ACC112 (cell line): ENCODE results near the gene BRAT1.
"Not testable (repeated sequence)": the region's sequence is repeated elsewhere in the genome, so short reads cannot be mapped to it uniquely, and the experiment has no call there.

Experiments used
- H2AFZ ChIP-seq: fragments of 200-600 bp; sonication (generic); one replicate; pipeline ENCODE4 v1.6.0; 2017; ENCODE audit warnings: antibody characterized with exemption, low read length; ENCODE audit not compliant: unreplicated experiment
- H3K27ac ChIP-seq: fragments of 200-600 bp; sonication (generic); 2 replicates; pipeline ENCODE4 v1.5.1; 2014; ENCODE audit warnings: low read depth, mild to moderate bottlenecking, antibody characterized with exemption, low read length, moderate library complexity
- H3K27me3 ChIP-seq: fragments of 200-600 bp; sonication (generic); 2 replicates; pipeline ENCODE4 v1.6.1; 2014; ENCODE audit warnings: mild to moderate bottlenecking, antibody characterized with exemption, low read length, moderate library complexity, mixed read lengths; ENCODE audit not compliant: insufficient read depth
- H3K36me3 ChIP-seq: fragments of 200-600 bp; sonication (generic); 2 replicates; pipeline ENCODE4 v1.6.1; 2016; ENCODE audit warnings: mild to moderate bottlenecking, antibody characterized with exemption, low read length, moderate library complexity, mixed read lengths; ENCODE audit not compliant: insufficient read depth
- H3K4me1 ChIP-seq: fragments of 200-600 bp; sonication (generic); one replicate; pipeline ENCODE4 v1.6.1; 2016; ENCODE audit warnings: low read length, mixed read lengths; ENCODE audit not compliant: insufficient read depth, unreplicated experiment, control insufficient read depth
- H3K4me3 ChIP-seq: fragments of 200-600 bp; sonication (generic); 2 replicates; pipeline ENCODE4 v1.5.1; 2014; ENCODE audit warnings: mild to moderate bottlenecking, low read depth, low read length
- H3K79me2 ChIP-seq: fragments of 200-600 bp; sonication (generic); one replicate; pipeline ENCODE4 v1.6.0; 2016; ENCODE audit warnings: low read length; ENCODE audit not compliant: control insufficient read depth, unreplicated experiment, insufficient read depth

The BRAT1 gene

GRCh38 chr7:2571409-2571808 is 16.1 kb upstream of the BRAT1 start:
- Histone ChIP-seq H3K27ac (no peak overlapping the region), H3K27me3 (no peaks in the 10 kb centered on the region), H3K36me3 (no peaks in the 10 kb centered on the region), H3K4me1 (peaks cover 3% of the 10 kb centered on the region), H3K4me3 (no peak overlapping the region), H3K79me2 (no peaks in the 10 kb centered on the region), H2AFZ (no peak overlapping the region)

GRCh38 chr7:2570021-2570420 is 14.7 kb upstream of the BRAT1 start:
- no peak overlapping the region for H2AFZ ChIP-seq
- H3K4me3 ChIP-seq: no peak overlapping the region
- no peaks in the 10 kb centered on the region for H3K36me3 ChIP-seq
- no peaks in the 10 kb centered on the region for H3K79me2 ChIP-seq
- H3K27me3 ChIP-seq: no peaks in the 10 kb centered on the region
- no peak overlapping the region for H3K27ac ChIP-seq
- peaks cover 3% of the 10 kb centered on the region for H3K4me1 ChIP-seq

GRCh38 chr7:2569421-2569820 is 14.1 kb upstream of the BRAT1 start:
- peaks cover 3% of the 10 kb centered on the region for H3K4me1 ChIP-seq
- H3K27me3 ChIP-seq: no peaks in the 10 kb centered on the region

GRCh38 chr7:2568521-2569223 is 13.3 kb upstream of the BRAT1 start:
- H3K36me3 ChIP-seq: no peaks in the 10 kb centered on the region

More at GRCh38 chr7:2569421-2569820, 14.1 kb upstream of the BRAT1 start:
- H3K79me2 ChIP-seq: no peaks in the 10 kb centered on the region
- H2AFZ ChIP-seq: no peak overlapping the region
- no peak overlapping the region for H3K27ac ChIP-seq
- H3K36me3 ChIP-seq: no peaks in the 10 kb centered on the region
- H3K4me3 ChIP-seq: no peak overlapping the region

GRCh38 chr7:2567679-2568278 is 12.5 kb upstream of the BRAT1 start:
- H2AFZ ChIP-seq: no peak overlapping the region
- H3K4me3 ChIP-seq: no peak overlapping the region

More at GRCh38 chr7:2568521-2569223, 13.3 kb upstream of the BRAT1 start:
- H3K27me3 ChIP-seq: no peaks in the 10 kb centered on the region
- no peak overlapping the region for H2AFZ ChIP-seq
- H3K4me3 ChIP-seq: no peak overlapping the region
- no peak overlapping the region for H3K27ac ChIP-seq
- no peaks in the 10 kb centered on the region for H3K79me2 ChIP-seq
- H3K4me1 ChIP-seq: peaks cover 3% of the 10 kb centered on the region

GRCh38 chr7:2566890-2567678 is 11.8 kb upstream of the BRAT1 start:
- H3K4me1 ChIP-seq: peaks cover 3% of the 10 kb centered on the region
- no peaks in the 10 kb centered on the region for H3K36me3 ChIP-seq
- no peaks in the 10 kb centered on the region for H3K79me2 ChIP-seq
- H3K27ac ChIP-seq: no peak overlapping the region
- H3K4me3 ChIP-seq: 0 out of 2 replicates have a peak overlapping the region, but pooled peaks have one; percentile 16
- no peak overlapping the region for H2AFZ ChIP-seq
- H3K27me3 ChIP-seq: no peaks in the 10 kb centered on the region

More at GRCh38 chr7:2567679-2568278, 12.5 kb upstream of the BRAT1 start:
- H3K27me3 ChIP-seq: no peaks in the 10 kb centered on the region
- H3K4me1 ChIP-seq: peaks cover 3% of the 10 kb centered on the region
- no peak overlapping the region for H3K27ac ChIP-seq
- no peaks in the 10 kb centered on the region for H3K36me3 ChIP-seq
- H3K79me2 ChIP-seq: no peaks in the 10 kb centered on the region

GRCh38 chr7:2566348-2566889 is 11.1 kb upstream of the BRAT1 start:
- H3K79me2 ChIP-seq: no peaks in the 10 kb centered on the region
- no peak overlapping the region for H3K27ac ChIP-seq
- no peaks in the 10 kb centered on the region for H3K27me3 ChIP-seq
- peaks cover 3% of the 10 kb centered on the region for H3K4me1 ChIP-seq
- no peaks in the 10 kb centered on the region for H3K36me3 ChIP-seq
- no peak overlapping the region for H3K4me3 ChIP-seq
- no peak overlapping the region for H2AFZ ChIP-seq

GRCh38 chr7:2564970-2565540 is 9.7 kb upstream of the BRAT1 start:
- Histone ChIP-seq H3K27ac (no peak overlapping the region), H3K27me3 (no peaks in the 10 kb centered on the region), H3K4me3 (no peak overlapping the region), H3K36me3 (no peaks in the 10 kb centered on the region), H3K79me2 (no peaks in the 10 kb centered on the region), H3K4me1 (peaks cover 3% of the 10 kb centered on the region), H2AFZ (no peak overlapping the region)

GRCh38 chr7:2563955-2564354 is 8.6 kb upstream of the BRAT1 start:
- not testable (repeated sequence) for H3K4me1 ChIP-seq, H2AFZ ChIP-seq, H3K27ac ChIP-seq, H3K36me3 ChIP-seq, H3K27me3 ChIP-seq, H3K79me2 ChIP-seq, H3K4me3 ChIP-seq

- no peaks in the 10 kb centered on the region for H3K36me3 ChIP-seq
- H3K27me3 ChIP-seq: no peaks in the 10 kb centered on the region
- peak overlapping the region; percentile 83 for H3K4me3 ChIP-seq
- H3K4me1 ChIP-seq: peaks cover 2% of the 10 kb centered on the region
- no peak overlapping the region for H3K27ac ChIP-seq
- H3K79me2 ChIP-seq: peaks cover 10% of the 10 kb centered on the region
- peak overlapping the region; percentile 83 for H2AFZ ChIP-seq
Observed at GRCh38 chr7:2559283-2559950, 4.1 kb upstream of the BRAT1 start.
